DMS79 treated with DMSO at 0.1 percent for 48 hours (cell line): ENCODE measurements around the gene ATP2A3.

ENCODE experiments used
- DNase-seq: peaks from one replicate; lab custom pipeline; 2025; lab: John Stamatoyannopoulos, UW

ATP2A3 gene

DNA sequence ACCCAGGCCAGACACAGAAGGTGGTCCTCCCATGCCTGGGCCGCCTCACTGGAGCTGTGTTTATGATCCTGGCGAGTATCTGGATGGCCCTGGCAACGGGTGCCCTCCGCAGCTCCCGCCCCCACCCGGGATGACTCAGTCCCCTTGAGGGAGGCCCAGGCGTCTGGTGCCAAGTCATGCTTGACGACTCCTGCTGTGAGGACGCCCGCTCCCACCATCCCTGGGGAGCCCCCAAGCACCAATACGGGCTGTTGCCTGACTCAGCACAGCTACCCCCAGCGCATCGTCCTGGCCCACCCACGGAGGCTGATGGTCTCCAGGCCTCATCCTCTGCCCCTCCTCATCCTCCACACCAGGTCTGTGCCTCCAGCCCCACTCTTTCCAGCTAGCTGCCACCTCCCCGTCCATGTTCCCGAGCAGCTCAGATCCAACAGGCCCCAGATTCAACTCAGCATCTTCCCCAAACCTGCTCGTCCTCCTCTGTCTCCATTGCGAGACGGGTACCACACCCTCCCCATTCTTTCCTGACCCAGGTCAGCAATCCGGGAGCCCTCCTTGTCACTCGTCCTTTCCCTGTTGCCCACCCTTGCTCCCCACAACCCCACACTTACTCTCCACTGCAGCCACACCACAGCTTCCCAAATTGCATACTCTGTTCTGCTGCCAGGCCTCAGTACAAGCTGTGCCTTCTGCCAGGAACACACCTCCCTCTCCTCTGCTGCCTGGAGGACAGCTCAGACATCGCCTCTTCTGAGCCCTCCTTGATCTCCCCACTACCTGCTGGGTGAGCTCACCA, 74.0 kb downstream of the ATP2A3 start:
- peak; percentile 29 for DNase-seq

DNA sequence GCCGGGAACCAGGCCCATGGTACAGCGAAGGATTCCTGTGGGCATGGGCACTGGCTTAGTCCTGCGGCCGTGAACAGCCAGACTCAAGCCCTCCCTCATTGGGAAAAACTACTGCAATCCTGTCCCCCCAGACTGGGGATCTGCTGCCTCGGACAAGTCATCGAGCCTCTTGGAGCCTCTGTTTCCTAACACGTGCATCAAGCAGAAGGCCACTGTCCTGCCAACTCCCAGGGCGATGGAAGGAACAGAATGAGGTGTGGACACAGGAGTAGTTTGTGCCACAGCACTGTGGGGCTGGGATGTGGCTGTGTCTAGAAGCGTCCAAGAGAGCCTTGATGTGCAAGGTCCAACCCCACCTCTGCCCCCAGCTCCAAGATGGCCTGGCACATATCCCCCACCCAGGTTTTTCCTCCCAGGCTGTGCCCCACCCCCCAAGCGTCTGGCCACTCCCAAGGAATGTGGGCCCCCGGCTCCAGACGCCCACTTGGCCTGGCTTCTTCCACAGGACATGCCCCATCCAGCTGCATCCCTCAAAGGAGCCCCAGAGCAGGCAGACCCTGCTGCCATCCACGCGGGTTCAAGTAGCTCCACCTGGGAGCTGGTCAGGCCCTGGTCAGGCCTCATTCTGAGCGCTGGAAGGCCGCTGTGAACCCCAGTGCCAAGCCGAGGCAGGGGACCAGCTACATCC, 74.8 kb downstream of the ATP2A3 start:
- DNase-seq: no peak

DNA sequence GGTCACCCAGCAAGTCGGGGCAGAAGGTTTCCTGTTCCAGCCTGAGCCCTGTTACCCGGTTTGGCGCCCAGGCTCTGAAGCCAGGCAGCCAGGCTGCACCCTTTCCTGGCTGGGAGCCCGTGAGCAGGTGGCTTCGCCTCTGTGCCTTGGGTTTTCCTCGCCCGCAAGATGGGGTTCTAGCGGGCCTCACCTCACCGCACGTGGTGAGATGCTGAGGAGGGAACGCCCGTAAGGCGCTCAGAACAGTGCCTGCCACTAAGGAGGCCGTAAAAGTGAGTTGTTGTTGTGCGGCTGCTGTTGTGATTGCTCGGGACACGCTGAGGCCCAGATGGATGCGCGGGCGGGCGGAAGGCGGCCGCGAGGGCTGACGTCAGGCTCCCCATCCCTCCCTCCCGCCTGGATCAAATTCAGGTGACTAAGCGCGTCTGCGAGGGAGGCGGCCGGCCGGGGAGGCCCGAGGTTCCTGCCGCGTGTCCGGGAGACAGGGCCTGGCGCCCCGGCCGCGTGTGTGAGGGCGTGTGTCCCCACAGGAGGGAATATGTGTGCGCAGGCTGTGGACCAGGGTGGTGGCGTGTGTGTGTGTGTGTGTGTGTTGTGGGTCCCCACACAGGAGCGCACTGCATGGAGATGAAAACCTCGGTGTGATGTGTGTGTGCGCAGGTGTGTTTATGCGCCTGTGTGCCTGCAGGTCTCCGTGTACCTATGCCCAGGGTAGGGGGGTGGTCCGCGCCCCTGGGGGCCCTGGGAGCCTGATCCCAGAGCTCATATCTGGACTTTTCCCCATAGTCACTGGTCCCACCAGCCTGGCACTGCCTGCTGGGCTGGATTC, 75.7 kb downstream of the ATP2A3 start:
- DNase-seq: peak; percentile 86

DNA sequence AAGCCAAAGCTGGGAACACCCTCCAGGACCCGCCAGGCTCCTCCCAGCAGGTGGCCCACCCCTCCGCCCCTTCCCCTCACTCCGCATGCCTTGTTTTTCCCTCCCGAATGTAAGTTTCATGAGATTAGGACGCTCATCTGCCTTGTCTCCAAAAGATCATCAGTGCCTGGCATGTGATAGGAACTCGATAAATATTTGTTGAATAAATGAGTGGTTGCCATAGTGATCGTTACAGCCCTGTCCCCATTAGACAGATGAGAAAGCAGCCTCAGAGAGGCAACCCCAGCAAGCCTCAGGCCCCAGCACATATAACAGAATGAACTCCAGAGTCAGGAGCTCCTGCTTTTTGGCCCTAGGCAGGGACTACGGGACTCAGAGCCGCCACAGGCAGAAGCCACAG, 76.4 kb downstream of the ATP2A3 start:
- no peak for DNase-seq

DNA sequence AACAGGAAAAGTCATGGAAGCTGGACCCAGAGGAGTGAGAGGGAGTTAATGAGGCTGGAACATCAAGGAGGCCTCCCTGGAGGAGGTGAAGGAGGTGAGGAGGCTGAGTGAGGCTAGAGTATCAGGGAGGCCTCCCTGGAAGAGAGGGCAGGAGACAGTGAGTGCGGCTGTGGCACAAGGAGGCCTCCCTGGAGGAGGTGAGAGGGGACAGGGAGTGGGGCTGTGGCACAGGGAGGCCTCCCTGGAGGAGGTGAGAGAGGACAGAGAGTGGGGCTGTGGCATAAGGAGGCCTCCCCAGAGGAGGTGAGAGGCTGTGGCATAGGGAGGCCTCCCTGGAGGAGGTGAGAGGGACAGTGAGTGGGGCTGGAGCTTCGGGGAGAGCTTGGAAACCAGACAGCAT, 76.8 kb downstream of the ATP2A3 start:
- DNase-seq: no peak

DNA sequence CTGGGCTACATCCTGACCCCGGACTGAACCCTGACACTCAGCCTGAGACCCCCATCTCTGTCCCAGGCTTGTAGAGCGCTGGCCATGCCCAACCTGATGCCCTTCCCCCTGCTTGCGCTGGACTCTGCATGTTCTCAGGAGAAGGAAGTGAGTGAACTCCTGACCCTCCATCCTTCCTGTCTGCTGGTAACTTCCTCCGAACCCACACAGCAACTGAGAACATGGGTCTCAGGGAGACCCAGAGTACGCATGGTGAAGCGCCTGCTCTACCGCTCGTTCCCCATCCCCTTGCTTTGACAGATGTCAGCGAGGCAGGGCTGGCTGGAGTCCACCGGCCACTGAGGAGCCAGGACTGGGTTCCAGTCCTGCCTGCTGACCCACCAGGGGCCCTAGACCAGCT, 77.5 kb downstream of the ATP2A3 start:
- no peak for DNase-seq

DNA sequence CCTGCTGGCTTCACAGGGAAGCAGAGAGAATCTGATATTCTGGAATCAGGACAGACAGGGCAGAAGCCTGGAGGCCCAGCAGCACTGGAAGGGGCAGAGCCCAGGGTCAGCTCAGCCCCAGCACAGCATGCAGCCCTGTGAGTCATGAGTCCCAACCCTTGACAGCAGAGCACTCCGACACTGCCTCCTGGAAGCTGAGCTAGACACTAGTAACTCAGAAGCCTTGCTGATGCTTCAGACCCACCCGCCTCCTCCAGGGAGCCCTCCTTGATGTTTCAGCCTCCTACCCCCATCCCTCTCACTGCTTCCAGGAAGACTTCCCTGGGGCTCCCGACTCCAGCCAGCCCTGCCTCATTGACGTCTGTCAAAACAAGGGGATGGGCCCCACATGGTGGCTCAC, 78.3 kb downstream of the ATP2A3 start:
- DNase-seq: no peak

DNA sequence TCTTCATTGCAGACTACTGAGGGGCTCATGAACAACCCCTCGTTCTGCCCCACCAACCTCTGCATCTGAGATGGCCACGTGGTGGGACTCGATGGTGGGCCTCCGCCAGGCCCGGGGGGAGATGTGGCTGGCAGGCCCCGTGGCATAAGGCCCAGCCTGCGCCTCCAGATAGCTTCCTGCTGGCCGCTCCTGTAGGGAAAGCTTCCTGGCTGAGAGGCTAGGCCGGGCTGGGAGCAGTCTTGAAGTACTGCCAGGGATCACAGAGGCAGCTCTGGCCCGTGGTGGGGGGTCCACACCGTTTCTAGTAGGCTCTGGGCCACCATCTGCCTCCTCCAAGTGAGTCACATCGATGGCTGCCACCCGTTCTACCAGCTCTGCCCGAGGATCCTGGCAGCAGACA, 79.0 kb downstream of the ATP2A3 start:
- DNase-seq: no peak

DNA sequence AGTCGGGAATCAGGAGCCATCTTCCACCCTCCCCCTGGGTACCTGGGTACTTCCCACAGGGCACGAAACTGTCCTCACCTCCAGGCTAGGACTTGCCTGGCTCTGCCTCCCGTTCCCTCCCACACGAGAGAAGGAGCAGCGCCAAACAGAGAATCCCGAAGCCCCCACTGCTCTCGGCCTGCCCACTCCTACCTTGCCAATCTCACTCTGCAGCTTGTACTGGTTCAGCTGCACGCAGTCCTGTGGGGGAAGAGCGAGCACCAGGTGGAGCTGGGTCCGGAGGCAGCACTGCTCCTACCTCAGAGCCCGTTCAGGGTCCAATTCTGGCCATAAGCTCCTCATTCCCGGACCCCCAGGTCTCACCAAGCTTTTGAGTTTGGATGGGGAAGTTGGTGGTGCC, 80.0 kb downstream of the ATP2A3 start:
- no peak for DNase-seq

DNA sequence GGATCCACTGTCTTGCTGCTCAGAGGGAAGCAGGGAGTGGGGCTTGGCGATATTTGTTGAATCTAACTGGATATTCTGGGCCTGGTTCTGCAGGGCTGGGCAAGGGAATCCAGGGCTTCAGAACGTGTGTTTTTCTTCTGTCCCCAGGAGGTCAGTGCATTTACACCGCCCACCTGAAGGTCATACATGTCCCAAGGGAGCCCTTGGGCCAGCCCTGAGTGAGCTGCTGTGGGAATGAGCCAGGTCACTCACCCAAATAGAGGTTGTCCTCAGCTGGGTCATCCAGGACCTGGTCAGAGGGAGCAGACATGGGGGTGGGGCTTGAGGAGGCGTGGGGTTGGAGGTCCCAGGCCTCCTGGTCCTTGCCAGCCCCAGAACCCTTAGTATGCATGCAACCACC, 82.0 kb downstream of the ATP2A3 start:
- no peak for DNase-seq

DNA sequence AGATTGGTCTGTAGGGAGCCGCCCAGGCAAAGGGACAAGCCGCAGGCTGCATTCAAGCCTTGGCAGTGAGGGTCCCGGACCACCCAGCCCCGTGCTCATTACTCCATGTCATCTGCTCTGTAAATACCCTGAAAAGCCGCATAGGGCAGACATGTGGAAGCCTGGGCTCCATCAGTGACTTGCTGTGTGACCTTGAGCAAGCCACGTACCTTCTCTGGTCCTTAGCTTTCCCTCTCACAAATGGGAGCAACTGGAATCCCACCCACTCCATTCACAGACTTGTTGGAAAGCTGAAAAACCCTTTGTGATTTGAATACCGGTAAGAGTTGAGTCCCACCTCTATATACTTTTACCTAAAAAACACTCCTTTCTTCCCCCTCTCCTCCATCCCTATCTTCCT, 83.3 kb downstream of the ATP2A3 start:
- DNase-seq: no peak

DNA sequence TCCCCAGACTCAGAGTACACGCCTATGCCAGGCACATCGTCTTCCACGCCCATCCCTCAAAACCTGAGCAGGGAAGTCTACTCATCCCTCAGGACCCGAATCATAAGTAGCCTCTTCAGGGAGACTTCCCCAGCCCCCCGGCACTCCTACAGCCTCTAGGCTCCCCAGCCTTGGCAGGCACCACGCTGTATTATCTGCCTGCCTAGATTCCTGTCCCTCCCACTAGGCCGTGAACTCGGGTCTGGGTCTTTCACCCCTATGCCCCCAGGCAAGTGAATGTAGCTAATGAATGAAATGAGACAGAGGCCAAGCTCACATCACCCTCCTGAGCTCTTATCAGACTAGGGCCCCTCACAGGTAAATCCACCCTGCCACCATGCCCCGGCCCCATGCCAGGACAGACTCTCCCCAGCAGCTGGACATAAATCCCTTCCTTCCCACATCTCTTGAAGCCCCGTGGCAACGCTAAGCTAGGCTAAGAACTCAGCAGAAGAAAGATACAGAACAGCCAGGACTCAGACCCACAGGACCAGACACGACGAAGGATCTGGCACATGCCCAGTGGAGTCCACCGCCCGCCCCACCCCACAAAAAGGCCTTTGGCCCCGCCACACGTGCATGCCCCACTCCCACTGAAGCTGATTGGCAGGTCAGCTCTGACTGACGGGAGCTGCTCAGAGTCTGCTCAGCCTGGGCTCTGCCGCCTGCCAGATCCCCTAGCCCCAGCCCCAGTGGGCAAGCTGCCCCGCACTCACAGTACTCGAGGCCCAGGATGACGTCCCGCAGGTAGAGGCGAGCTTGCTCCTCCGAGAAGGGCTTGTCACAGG, 84.4 kb downstream of the ATP2A3 start:
- no peak for DNase-seq

DNA sequence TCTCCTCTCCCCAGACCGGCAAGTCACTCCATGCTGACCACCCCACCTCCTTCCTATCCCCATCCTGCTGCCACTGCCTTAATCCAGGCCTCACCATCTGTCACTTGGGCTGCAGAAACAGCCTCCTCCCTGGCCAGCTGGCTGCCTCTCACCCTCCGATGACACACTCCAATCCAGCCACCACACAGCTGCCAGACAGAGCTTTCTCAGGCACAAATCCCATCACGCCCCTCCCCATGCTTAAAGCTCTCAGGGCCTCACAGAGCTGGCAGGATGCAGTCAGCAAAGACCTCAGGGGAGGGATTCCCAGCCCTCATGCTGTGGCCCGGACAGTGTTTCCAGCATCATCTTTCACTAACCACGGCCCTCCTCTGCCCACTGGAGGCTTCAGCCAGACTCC, 85.1 kb downstream of the ATP2A3 start:
- peak; percentile 77 for DNase-seq

DNA sequence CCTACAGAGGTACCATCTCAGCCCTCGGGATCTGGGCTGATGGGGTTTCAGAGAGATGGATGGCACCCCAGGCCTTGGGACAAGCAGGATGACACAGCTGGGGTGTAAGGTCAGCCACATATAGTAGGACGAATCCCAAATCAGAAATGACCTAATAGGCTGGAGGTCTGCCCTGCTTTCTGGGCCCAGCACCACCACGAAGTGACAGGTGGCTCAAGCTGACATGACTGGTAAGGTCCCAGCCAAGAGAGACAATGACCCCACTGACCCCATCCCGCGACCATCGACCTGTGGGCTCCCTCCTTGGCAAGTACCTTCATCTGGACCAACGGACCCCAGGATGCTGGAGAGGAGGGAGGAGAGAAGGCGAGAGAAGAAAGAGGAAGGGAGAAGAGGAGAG, 87.0 kb downstream of the ATP2A3 start:
- no peak for DNase-seq

DNA sequence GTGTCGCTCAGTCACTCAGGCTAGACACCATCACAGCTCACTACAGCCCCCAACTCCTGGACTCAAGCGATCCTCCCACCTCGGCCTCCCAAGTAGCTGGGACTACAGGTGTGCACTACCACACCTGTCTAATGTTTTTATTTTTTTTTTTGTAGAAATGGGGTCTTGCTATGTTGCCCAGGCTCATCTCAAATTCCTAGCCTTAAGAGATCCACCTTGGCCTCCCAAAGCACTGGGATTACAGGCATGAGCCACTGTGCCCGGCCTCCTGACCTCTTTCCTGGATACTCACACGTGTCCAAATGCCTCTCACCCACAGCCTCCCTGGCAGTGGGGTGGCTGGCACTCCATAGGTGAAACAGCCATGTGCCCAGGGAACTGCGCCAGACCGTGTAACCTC, 88.9 kb downstream of the ATP2A3 start:
- no peak for DNase-seq
